ENCODE measurements around the gene PLXNC1. TPM values are rescaled to one million over a fixed set of nuclear protein-coding genes. Genes with fewer than 3 reads are reported as not detected.
"Not testable (repeated sequence)": the region's sequence is repeated elsewhere in the genome, so short reads cannot be mapped to it uniquely, and the experiment has no call there.

Gene PLXNC1
- polyA plus RNA-seq, 1 donor = 15.3 TPM

DNA sequence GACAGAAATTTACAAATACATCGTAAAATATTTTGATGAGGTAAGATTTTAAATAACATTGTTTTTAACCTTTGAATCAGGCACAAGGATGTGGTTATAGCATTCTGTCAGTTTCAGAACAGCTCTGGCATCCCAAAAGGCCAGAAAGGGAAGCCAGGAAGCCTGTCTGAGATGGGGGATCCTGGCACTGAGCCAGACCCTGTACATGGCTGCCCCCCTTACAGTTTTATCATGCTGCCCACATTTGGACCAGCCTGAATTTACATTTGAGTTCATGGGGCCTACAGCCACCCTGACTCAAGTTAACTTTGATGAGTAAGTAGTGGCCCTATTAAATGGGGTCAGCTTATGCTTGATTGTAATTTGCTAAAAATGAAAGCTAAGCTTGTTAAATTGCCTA, 155.6 kb downstream of the PLXNC1 start:
- DNase-seq = no peak

DNA sequence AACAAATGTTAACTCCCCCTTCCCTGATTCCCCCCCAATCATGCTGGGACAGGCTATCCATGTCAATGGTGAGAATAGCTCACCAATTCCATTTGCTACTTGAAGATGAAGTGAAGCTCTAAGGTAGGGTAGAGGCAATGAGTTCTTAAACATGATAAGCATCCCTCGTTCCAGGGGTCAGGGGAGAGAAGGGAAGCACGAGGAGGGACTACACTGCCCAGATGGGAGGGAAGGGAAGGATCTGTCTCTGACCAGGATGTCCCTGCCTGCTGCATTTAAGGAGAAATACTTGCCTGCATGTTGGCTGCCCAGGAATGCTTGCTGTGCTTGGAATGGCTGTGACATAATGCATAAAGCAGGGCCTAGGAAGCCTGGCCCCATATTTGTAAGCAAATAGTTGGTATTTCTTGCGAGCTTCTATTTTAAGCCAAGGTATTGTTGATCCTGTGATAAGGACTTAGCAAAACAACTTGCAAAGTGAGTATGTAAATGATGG, 156.2 kb downstream of the PLXNC1 start:
- no peak for DNase-seq

DNA sequence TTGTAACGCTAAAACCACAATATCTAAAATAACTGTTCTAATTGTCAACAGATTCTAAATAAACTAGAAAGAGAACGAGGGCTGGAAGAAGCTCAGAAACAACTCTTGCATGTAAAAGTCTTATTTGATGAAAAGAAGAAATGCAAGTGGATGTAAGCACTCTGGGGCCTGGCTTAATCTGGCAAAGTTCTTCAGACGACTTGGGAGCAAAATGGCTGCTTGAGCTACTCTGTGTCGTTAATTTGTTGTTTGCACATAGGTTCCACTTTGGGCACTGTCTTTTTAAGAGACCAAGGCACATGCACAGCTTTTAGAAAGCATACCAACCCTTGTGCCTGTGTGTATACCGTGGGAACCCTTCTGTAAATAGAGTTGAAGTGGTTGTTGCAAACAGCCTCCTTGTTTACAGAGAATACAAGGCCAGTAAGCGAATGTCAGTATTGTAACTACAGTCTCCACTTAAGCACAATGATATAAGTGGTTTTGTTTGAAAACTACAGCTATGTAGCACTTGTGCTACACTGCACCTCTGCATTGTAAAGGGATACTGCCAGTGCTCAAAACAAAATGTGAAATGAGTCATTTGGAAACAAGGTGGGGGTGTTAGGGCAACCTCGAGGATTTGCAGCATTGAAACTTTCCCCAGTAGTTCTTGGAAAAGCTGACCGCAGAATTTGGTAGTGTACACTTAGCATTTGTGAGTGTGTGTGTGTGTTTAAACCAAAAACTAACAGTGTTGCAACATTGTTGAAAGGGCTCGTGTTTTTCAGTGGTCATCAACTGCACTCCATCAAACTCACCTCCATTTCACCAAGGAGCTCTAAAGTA, 157.0 kb downstream of the PLXNC1 start:
- no peak for DNase-seq

DNA sequence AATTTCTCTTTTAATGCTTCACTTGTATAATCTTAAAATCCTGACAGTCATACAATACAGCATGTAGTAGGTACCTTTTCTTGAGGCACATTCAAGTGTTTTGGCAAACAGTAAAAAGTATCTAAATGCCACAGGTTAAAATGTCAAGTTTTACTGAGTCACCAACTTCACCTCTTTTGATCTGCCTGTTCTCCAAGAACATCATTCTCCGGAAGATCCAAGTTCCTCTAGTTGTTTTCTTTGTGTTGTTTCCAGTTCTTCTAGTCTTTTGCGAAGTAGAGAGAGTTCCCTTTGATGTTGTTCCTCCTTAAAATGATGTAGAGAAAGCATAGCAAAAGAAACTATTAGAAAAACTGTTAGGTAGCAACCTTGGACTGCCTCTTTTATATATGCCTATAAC, 160.2 kb downstream of the PLXNC1 start:
- no peak for DNase-seq

DNA sequence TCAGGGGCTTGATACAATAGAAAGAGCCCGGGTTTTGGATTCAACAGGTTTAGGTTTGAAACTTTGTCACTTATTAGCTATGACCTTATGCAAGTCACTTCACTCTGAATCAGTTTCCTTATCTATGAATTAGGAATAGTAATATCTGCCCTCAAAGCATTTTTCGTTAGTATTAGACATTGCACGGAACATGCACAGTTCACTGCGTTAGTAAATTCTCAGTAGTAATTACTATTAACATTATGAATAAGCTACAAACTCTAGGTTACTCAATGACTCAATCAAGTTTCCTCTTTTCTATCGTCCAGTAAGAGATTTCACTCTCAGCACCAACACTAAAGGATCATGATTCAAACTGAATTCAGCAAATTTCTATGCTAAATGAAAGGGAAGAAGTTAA, 161.0 kb downstream of the PLXNC1 start:
- no peak for DNase-seq

DNA sequence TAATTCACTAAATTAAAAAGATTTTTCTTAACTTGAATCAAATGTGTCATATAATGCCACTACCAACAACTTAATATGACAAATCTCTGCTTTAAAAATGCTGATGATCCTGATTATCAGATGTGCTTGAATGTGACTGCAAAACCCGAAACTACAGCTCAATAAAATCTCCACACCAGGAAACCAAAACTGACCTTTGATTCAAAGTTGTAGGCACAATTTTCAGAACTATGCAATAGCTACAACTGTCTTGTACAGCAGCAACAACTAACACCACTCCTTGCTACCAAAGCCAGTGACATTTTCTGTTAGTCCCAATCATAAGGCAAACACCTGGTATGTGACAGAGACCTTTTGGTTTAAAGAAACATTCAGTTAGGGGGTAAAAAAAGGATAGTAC, 164.0 kb downstream of the PLXNC1 start:
- no peak for DNase-seq

DNA sequence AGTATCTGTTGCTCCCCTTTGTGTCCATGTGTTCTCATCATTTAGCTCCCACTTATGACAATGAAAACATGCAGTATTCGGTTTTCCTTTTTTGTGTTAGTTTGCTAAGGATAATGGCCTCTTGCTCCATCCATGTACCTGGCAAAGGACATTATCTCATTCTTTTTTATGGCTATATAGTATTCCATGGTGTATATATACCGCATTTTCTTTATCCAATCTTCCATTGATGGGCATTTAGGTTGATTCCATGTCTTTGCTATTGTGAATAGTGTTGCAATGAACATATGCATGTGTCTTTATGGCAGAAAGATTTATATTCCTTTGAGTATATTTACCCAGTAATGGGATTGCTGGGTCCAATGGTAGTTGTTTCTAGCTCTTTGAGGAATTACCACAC, 168.2 kb downstream of the PLXNC1 start:
- not testable (repeated sequence) for DNase-seq

DNA sequence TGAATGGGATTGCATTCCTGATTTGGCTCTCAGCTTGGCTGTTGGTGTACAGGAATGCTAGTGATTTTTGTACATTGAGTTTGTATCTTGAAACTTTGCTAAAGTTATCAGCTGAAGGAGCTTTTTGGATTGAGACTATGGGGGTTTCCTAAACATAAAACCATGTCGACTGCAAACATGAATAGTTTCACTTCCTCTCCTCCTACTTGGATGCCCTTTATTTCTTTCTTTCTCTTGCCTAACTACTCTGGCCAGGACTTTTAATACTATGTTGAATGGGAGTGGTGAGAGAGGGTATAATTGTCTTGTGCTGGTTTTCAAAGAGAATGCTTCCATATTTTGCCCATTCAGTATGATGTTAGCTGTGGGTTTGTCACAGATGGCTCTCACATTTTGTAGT, 169.8 kb downstream of the PLXNC1 start:
- no peak for DNase-seq

DNA sequence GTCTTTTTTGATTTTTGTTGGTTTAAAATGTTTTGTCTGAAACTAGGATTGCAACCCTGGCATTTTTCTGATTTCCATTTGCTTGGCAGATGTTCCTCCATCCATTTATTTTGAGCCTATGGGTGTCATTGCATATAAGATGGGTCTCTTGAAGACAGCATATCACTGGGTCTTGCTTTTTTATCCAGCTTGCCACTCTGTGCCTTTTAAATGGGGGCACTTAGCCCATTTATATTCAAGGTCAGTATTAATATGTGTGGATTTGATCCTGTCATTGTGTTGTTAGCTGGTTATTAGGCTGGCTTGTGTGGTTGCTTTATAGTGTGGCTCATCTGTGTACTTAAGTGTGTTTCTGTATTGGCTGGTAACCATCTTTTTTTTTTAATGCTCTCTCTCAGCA, 171.7 kb downstream of the PLXNC1 start:
- DNase-seq = no peak

DNA sequence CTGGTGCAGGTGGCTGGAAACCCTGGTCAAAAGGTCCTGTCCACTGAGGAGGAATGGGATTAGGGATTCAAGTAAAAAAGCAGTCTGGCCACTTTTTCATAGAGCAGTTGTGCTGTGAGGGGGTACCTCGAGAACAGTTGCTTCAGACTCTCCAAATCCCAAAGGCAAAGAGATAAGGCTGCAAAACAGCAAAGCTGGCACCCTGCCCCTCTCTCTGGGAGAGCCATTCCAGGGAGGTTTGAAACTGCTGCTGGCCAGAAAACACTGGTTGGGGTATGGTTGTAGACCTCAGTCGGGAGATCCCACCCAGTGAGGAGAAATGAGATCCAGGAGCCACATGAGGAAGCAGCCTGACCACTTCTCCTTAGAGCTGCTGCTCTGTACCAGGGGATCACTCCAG, 174.0 kb downstream of the PLXNC1 start:
- no peak for DNase-seq

DNA sequence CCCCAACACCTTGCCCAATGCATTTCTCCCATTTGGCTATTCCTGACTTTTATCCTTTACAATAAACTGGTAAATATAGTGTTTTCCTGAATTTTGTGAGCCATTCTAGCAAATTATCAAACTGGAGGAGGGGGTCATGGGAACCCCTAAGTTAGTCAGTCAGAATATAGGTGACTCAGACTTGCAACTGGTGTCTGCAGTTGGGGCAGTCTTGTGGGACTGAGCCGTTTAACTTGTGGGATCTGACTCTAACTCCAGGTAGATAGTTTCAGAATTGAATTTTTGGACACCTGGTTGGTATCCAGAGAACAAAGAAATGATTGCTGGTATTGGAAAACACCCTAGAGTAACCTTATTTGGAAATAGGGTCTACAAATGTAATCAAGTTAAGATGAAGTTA, 177.9 kb downstream of the PLXNC1 start:
- DNase-seq = no peak

DNA sequence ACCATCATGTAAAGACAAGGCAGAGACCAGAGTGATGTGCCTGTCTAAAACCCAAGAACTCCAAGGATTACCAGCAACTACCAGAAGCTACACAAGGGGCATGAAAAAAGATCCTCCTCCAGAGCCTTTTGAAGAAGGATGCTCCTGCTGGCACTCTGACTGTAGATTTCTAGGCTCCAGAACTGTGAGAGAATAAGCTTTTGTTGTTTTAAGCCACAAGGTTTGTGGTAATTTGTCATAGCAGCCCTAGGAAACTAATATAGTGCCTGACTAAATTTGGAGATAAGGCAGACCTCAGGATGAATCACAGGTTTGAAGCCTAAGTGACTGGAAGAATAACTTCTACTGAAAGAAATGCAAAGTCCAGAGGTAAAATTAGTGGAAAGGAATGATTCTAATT, 178.3 kb downstream of the PLXNC1 start:
- DNase-seq = no peak

DNA sequence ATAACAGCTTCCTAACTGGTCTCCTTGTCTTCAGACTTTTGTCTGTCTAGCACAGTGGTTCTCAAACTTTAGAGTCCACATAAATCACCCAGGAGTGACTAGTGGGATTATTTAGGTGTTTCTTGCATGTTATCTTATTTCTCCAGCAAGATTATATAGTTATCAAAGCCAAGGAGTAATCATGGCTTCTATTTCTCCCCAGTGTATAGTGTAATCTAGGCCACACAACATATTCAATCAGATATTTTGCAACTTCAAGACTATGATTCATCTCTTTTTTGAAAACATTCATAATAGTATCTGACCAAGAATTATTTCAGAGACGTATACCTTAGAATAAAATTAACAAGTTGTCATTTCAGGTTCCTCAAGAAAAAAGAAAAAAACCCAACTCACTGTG, 179.4 kb downstream of the PLXNC1 start:
- DNase-seq = no peak

DNA sequence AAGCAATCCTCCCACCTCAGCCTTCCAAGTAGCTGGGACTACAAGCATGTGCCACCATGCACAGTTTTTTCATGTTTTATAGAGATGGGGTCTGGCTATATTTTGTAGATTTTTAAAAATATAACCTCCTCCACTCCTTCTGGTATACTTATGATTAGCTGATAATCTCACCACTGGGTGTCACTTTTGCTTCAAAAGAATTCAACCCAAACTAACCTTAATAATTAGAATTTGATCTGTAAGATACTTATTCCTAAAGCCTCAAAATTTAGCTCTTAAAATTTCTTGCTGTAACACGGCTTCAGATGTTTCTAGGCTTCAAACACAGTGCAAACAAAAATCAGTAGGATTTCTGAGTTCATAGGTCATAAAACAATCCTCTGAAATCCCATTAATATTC, 181.0 kb downstream of the PLXNC1 start:
- DNase-seq = no peak

DNA sequence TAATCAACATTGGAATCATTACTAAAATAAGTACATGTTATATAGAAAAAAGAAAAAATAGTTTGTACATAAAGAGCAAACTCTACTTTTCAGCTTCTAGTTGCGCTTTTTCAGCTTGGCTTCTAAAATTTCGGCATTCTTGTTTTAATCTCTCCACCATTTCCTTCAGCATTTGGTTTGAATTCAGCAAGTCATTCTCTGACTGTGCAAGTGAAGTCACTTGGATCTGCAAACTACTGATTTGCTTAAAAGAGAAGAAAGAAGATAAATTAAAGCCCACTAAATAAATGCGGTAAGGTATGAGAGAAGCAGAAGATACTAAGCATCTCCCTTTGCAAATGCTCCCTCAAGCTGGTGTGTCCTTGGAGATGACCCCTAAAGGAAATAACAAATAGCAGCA, 185.0 kb downstream of the PLXNC1 start:
- DNase-seq = no peak

DNA sequence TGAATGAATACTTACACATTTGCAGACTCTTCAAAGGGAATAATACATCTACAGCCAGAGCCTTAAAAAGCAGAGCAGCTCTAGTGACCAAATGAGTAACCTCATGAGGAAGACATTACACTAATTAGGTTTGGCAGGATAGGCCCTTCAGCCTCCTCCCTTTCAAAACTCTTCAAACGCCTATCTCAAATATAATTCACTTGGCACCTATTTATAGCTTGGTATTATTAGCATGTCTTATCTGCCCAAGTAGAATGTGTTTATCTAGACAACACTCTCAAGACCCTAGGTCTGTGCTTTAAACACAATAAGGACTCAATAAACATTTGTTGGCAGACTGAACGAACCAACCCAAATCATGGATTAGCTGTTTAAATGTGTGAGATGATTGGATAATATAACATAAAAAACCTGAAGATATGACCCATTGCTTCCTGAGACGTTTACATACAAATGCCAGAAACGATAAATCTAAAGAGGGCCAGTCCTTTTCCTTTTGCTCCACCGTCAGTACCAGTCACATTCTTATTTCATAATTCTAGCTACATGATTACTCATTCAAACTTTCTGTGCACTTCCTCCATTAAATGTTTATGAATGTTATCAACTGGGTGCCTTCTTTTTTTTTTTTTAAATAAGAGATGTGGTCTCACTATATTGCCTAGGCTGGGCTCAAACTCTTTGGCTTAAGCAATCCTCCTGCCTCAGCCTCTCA, 188.0 kb downstream of the PLXNC1 start:
- no peak for DNase-seq

DNA sequence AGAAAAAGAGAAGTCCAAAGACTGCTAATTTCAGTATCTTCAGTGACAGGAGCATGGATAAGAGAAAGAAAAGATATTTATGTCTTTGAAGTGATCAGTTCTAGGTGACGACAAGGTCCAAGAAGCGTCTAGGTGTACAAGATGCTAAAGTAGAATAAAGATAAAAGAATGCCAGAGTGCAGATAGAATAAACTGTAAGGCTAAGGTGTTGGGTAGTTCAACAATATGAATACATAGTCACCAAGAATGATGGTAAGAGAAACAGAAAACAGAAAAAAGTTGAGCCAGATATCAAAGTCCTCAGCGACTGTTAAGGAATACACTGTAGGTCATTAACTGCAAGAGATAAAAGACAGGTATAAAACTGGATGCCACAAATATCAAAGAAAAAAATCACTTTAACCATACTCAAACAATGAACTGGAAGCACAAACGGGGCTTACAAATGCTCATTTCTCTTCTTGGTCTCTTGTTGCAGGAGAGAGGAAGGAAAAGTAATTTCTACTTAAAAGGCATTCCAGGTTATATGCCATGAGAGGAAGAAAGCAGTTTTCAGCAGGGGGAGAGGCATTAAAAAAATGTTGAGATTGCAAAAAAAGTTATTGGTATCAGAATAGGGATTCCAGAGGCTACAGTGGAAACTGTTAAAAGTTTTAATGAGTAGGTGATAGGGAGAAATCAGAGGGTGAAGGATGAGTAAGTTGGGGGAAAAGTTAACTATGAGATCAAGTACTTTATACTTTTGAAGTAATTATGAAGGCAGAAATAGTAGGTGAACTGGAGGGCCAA, 189.8 kb downstream of the PLXNC1 start:
- no peak for DNase-seq

DNA sequence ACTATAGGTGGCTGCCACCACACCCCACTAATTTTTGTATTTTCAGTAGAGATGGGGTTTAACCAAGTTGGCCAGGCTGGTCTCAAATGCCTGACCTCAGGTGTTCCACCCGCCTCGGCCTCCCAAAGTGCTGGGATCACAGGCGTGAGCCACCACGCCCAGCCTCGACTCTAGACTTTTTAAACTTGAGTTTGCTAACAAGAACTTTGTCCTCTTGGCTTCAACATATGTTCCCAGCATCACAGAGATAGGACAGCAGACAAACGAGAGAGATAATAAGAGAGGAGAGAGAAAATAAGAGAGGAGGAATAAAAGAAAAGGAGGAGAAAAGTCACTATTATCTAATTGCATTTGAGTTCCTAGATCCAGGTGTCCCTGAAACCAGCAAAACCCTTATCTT, 192.2 kb downstream of the PLXNC1 start:
- DNase-seq = no peak

DNA sequence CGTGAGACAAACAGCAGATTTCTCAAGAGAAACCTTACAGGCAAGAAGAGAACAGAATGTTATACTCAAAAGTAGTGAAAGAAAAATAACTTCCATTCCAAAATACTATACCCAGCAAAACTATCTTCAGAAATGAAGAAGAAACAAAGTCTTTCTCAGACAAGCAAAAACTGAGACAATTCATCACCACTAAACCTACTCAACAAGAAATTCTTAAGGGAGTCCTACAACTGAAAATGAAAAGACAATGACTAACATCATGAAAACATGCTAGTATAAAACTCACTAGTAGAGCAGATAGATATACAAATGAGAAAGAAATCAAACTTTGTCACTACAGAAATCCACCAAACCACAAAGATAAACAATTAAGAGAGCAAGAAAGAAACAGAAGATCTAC, 204.8 kb downstream of the PLXNC1 start:
- DNase-seq = no peak

Data from hindlimb muscle (tissue), 1 donor.